ENCODE data around the gene THSD4. TPM values are rescaled to one million over a fixed set of nuclear protein-coding genes. Genes with fewer than 3 reads are reported as not detected.
A peak's percentile ranks its signal among the peaks of the same experiment; 100 is the strongest.

THSD4 gene
- total and polyA plus RNA-seq, 2 experiments from 2014 or later, result 5.1 to 25.5 TPM

DNA sequence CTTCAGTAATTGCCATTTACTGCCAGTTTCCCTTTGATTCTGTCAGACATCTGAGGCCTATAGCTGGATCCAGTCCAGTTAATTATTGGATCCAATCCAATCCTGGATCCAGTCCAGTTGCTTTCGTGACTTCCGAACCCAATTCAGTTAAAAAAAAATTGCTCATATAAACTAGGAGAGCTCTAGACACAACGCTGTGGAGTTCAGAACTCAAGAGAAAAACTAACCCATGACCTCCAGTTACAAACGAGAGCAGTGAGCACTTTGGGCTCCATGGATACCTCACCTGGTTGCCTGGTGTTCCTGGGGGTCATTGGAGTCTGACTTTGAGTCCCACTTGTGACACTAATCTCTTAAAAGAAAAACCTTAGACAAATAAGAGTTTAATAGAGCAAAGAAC lies 269.8 kb downstream of the THSD4 start:
- no peaks in the 10 kb centered on the region for H3K27me3 ChIP-seq
- TF ChIP-seq, protein P1, sequence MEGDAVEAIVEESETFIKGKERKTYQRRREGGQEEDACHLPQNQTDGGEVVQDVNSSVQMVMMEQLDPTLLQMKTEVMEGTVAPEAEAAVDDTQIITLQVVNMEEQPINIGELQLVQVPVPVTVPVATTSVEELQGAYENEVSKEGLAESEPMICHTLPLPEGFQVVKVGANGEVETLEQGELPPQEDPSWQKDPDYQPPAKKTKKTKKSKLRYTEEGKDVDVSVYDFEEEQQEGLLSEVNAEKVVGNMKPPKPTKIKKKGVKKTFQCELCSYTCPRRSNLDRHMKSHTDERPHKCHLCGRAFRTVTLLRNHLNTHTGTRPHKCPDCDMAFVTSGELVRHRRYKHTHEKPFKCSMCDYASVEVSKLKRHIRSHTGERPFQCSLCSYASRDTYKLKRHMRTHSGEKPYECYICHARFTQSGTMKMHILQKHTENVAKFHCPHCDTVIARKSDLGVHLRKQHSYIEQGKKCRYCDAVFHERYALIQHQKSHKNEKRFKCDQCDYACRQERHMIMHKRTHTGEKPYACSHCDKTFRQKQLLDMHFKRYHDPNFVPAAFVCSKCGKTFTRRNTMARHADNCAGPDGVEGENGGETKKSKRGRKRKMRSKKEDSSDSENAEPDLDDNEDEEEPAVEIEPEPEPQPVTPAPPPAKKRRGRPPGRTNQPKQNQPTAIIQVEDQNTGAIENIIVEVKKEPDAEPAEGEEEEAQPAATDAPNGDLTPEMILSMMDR (IDR thresholded peaks at IDR 0.05; ENCODE audit: low read depth, low read length), result no peak
- no peaks in the 10 kb centered on the region for H3K9me3 ChIP-seq (ENCODE audit: low read depth)
- no peaks in the 10 kb centered on the region for H3K4me1 ChIP-seq (ENCODE audit: low read depth)
- H3K4me3 ChIP-seq, result no peak overlapping the region
- peak in 1 of 2 donors; percentile 29 for DNase-seq (ENCODE audit: low read depth in 1 of 2, low spot score in 1 of 2)
- H3K27ac ChIP-seq, result no peak overlapping the region
- no peaks in the 10 kb centered on the region for H3K36me3 ChIP-seq

DNA sequence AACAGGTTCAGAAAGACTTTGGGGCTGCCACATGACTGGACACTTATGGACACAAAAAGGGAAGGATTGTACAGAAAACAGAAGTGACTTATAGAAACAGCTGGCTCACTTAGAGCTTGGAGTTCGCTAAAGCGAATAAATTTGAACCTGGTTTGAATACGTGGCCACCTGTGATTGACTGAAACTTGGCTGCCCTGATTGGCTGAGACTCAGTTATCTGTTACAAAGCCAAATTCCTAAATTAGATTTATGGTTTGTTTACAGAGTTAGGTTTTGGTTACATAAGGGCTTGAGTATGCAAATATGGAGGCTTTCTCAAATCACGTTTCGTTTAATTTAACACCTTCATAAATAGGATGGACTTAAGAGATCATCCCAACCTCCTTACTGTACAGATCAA lies 270.2 kb downstream of the THSD4 start:
- TF ChIP-seq, protein P1 (IDR thresholded peaks at IDR 0.05; ENCODE audit: low read depth, low read length), result no peak
- Histone ChIP-seq H3K4me3 (no peak overlapping the region), H3K9me3 (ENCODE audit: low read depth) (no peaks in the 10 kb centered on the region), H3K4me1 (ENCODE audit: low read depth) (no peaks in the 10 kb centered on the region), H3K36me3 (no peaks in the 10 kb centered on the region), H3K27me3 (no peaks in the 10 kb centered on the region), H3K27ac (no peak overlapping the region)
- DNase-seq (ENCODE audit: low read depth in 1 of 2, low spot score in 1 of 2), result no peak

DNA sequence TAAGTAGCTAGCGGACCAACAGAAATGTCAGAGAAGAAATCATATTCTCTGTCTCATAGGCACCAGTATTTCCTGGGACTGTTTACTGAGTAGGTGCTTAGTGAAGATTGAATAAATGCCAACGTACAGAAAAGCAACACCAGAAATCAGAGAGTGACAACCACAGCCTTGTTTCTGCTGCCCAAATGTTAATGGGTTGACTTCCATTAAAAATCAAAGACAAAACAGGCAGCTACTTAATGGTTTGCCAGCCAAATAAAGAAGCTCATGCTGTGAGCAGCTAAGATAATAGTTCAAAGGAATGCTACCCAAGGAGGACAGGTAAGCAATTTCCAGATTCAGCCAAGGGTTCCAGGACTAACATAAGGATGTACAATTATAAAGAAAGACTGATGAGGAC lies 270.7 kb downstream of the THSD4 start:
- H3K4me1 ChIP-seq (ENCODE audit: low read depth), result no peaks in the 10 kb centered on the region

DNA sequence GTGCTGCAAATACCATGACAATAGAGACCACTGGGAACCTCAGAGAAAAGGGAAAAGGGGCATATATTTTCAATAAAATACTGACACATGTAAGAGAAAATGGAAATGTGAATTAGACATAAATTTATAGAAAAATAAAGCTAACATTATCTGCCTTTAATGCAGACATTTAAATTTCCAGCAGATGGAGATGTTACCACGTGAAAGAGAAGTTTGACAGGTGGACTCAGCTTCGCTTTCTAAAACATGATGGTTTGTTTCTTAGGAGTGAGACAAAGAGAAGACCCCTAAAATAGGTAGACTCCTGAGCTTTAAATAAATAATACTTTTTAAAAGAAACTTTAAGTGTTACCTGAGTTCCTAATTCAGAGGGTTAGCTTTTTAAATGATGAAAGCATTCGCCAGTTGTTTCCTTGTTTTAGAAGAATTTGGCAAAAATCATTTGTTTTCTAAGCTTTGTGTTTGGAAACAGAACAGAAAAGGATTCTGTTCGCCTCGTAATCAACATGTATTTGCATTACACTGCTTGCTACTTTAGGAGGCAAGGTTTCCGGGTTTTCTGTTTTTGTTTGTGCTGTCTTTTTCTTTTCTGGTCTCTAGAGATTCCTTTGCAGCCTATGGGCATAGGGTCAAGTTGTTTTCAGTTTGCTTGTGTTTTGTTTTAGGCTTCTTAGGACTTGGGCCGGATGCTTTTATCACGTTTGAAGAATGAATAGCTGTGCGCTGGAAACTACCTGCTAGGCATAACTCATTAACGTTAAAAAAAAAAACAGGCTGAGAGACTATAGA lies 271.4 kb downstream of the THSD4 start:
- peaks cover 2% of the 10 kb centered on the region for H3K4me1 ChIP-seq (ENCODE audit: low read depth)
- no peaks in the 10 kb centered on the region for H3K36me3 ChIP-seq
- H3K4me3 ChIP-seq, result no peak overlapping the region
- no peak overlapping the region for H3K27ac ChIP-seq
- no peaks in the 10 kb centered on the region for H3K27me3 ChIP-seq
- TF ChIP-seq, protein P1 (IDR thresholded peaks at IDR 0.05; ENCODE audit: low read depth, low read length), result peak; percentile 28
- H3K9me3 ChIP-seq (ENCODE audit: low read depth), result no peaks in the 10 kb centered on the region
- peak; percentile 22 to 30 for DNase-seq (ENCODE audit: low read depth in 1 of 2, low spot score in 1 of 2)

More for the DNA sequence above, 270.7 kb downstream of the THSD4 start:
- no peak overlapping the region for H3K4me3 ChIP-seq
- TF ChIP-seq, protein P1 (IDR thresholded peaks at IDR 0.05; ENCODE audit: low read depth, low read length), result no peak
- H3K27ac ChIP-seq, result no peak overlapping the region
- H3K36me3 ChIP-seq, result no peaks in the 10 kb centered on the region
- H3K9me3 ChIP-seq (ENCODE audit: low read depth), result no peaks in the 10 kb centered on the region
- H3K27me3 ChIP-seq, result no peaks in the 10 kb centered on the region
- no peak for DNase-seq (ENCODE audit: low read depth in 1 of 2, low spot score in 1 of 2)

DNA sequence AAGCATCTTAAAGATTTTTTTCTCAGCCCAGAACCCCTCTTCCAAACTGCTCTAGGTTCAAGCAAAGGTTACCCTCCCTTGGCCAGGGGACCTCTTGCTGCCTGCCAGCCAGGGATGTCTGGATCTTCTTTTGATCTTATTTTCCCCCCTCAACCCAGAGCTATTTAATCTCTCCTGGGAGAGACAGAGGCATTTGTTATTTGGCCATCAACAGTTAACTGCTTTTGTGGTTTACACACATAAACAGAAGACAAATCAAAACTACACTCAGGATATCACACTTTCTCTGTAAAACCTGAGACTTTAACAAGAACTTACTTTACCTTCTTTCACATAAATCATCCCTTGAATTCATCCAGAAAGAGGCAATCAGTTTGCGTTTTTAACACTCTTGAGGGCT lies 272.5 kb downstream of the THSD4 start:
- no peaks in the 10 kb centered on the region for H3K36me3 ChIP-seq
- H3K27ac ChIP-seq, result no peak overlapping the region
- DNase-seq (ENCODE audit: low read depth in 1 of 2, low spot score in 1 of 2), result no peak
- peaks cover 5% of the 10 kb centered on the region for H3K4me1 ChIP-seq (ENCODE audit: low read depth)
- H3K27me3 ChIP-seq, result no peaks in the 10 kb centered on the region
- H3K9me3 ChIP-seq (ENCODE audit: low read depth), result no peaks in the 10 kb centered on the region
- TF ChIP-seq, protein P1 (IDR thresholded peaks at IDR 0.05; ENCODE audit: low read depth, low read length), result no peak
- H3K4me3 ChIP-seq, result no peak overlapping the region

Measured in cardiac muscle cell (in vitro differentiated cells and primary cell).